ENCODE results near the gene PLA2G6. TPM values are rescaled to one million over a fixed set of nuclear protein-coding genes. Genes with fewer than 3 reads are reported as not detected.
"Not testable (repeated sequence)": the region's sequence is repeated elsewhere in the genome, so short reads cannot be mapped to it uniquely, and the experiment has no call there.

The PLA2G6 gene
- total RNA-seq, 2 donors from 2014 or later = 60.6 to 60.7 TPM

DNA sequence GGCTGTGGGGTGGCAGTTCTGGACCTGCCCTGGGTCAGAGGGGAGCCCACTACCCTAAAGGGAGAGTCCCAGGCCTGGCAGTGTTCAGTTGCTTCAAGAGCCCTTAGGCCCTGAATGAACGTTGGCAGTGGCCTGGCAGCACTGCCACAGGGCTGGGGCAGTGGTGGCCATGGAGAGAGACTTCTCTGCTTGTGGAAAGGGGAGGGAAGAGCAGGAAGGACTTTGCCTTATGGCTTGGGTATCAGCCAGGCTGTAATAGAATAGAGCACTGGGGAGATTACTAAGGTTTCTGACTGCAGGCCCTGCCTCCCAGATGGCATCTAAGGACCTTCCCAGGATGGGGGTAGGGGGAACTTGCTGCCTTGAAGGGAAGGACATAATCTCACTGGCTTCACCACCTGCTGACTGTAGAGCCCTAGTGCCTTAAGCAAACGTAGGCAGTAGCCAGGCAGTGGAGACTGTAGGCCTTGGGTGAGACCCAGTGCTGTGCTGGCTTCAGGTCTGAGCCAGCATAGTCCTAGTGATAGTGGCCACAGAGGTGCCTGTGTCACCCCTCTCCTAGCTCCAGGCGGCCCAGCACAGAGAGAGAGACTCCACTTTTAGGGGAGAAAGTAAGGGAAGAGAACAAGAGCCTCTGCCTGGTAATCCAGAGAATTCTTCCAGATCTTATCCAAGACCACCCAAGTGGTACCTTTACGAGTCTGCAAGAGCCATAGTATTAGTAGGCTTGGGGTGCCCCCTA, 27.6 kb downstream of the PLA2G6 start:
- TF ChIP-seq, protein P1, sequence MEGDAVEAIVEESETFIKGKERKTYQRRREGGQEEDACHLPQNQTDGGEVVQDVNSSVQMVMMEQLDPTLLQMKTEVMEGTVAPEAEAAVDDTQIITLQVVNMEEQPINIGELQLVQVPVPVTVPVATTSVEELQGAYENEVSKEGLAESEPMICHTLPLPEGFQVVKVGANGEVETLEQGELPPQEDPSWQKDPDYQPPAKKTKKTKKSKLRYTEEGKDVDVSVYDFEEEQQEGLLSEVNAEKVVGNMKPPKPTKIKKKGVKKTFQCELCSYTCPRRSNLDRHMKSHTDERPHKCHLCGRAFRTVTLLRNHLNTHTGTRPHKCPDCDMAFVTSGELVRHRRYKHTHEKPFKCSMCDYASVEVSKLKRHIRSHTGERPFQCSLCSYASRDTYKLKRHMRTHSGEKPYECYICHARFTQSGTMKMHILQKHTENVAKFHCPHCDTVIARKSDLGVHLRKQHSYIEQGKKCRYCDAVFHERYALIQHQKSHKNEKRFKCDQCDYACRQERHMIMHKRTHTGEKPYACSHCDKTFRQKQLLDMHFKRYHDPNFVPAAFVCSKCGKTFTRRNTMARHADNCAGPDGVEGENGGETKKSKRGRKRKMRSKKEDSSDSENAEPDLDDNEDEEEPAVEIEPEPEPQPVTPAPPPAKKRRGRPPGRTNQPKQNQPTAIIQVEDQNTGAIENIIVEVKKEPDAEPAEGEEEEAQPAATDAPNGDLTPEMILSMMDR (conservative IDR thresholded peaks at IDR 0.05) = peak; percentile 62
- no peak overlapping the region for H3K4me3 Mint-ChIP-seq
- H3K27me3 Mint-ChIP-seq (ENCODE audit: insufficient read depth) = no peaks in the 10 kb centered on the region
- WGBS, 2 experiments (ENCODE audit: insufficient coverage in 1 of 2, insufficient read length in 1 of 2) = 58 to 69% methylated on average over 2 to 4 of the region's 4 CpGs
- no peaks in the 10 kb centered on the region for H3K9me3 Mint-ChIP-seq
- peak; percentile 77 for DNase-seq
- H3K36me3 ChIP-seq (ENCODE audit: control insufficient read depth, insufficient read depth, low read length) = no peaks in the 10 kb centered on the region
- H3K36me3 Mint-ChIP-seq (ENCODE audit: low read depth) = peaks cover 3% of the 10 kb centered on the region
- peaks cover 26% of the 10 kb centered on the region for H3K4me1 Mint-ChIP-seq
- no peaks in the 10 kb centered on the region for H3K9me3 ChIP-seq (ENCODE audit: control insufficient read depth, low read length)
- no peak overlapping the region for H3K9ac ChIP-seq (ENCODE audit: extremely low read depth, low read length, poor library complexity, severe bottlenecking)
- H3K27me3 ChIP-seq (ENCODE audit: control insufficient read depth, insufficient read depth, low read length, poor library complexity, severe bottlenecking) = no peaks in the 10 kb centered on the region
- H3K4me1 ChIP-seq (ENCODE audit: control insufficient read depth, insufficient read depth, low read length) = peaks cover 13% of the 10 kb centered on the region
- peak overlapping the region; percentile 83 for H3K27ac Mint-ChIP-seq
- H3K4me3 ChIP-seq (ENCODE audit: low read length) = no peak overlapping the region
- no peak overlapping the region for H3K27ac ChIP-seq (ENCODE audit: low read depth, low read length)

DNA sequence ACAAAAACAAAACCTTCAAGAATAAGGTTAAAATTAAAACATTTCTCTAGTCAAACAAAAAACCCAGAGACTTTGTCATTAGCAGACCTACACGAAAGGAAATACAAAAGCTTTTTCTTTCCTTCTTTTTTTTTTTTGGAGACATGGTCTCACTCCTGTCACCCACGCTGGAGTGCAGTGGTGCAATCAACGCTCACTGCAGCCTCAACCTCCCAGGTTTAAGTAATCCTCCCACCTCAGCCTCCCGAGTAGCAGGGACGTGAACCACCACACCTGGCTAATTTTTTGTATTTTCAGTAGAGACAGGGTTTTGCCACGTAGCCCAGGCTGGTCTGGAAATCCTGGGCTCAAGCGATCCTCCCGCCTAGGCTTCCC, 30.5 kb downstream of the PLA2G6 start:
- H3K4me1 Mint-ChIP-seq = peaks cover 26% of the 10 kb centered on the region
- H3K27ac Mint-ChIP-seq = peak overlapping the region; percentile 52
- TF ChIP-seq, protein P1 (conservative IDR thresholded peaks at IDR 0.05) = no peak

DNA sequence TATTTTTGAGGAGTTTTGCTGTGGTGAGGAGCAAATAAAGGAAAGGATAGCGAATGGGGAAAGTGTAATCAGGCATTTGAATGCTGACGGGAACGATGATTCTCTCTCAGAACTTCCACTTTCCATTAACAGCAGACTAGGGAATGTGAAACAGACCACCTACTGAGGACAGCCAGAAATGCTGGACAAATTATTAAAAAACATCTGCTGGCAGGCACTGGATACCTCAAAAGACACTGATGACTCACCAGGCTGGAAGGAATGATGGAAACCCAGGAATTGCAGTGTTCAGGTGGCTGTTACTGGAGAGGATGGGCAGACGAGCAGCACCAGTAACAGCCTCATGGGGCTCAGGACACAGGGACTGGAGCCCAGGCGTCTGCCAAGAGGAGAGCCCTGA, 33.4 kb downstream of the PLA2G6 start:
- H3K36me3 Mint-ChIP-seq (ENCODE audit: low read depth) = peaks cover 12% of the 10 kb centered on the region
- H3K27ac Mint-ChIP-seq = peak overlapping the region; percentile 40
- no peaks in the 10 kb centered on the region for H3K27me3 Mint-ChIP-seq (ENCODE audit: insufficient read depth)
- H3K4me3 Mint-ChIP-seq = no peak overlapping the region
- TF ChIP-seq, protein P1 (conservative IDR thresholded peaks at IDR 0.05) = no peak
- DNase-seq = peak; percentile 47
- no peaks in the 10 kb centered on the region for H3K27me3 ChIP-seq (ENCODE audit: control insufficient read depth, insufficient read depth, low read length, poor library complexity, severe bottlenecking)
- H3K9ac ChIP-seq (ENCODE audit: extremely low read depth, low read length, poor library complexity, severe bottlenecking) = no peak overlapping the region
- no peaks in the 10 kb centered on the region for H3K36me3 ChIP-seq (ENCODE audit: control insufficient read depth, insufficient read depth, low read length)
- H3K27ac ChIP-seq (ENCODE audit: low read depth, low read length) = no peak overlapping the region
- no peak overlapping the region for H3K4me3 ChIP-seq (ENCODE audit: low read length)
- WGBS, 2 experiments (ENCODE audit: insufficient coverage in 1 of 2, insufficient read length in 1 of 2) = 88 to 92% methylated on average over 2 to 5 of the region's 5 CpGs
- H3K4me1 ChIP-seq (ENCODE audit: control insufficient read depth, insufficient read depth, low read length) = peaks cover 5% of the 10 kb centered on the region
- no peaks in the 10 kb centered on the region for H3K9me3 Mint-ChIP-seq
- no peaks in the 10 kb centered on the region for H3K9me3 ChIP-seq (ENCODE audit: control insufficient read depth, low read length)
- peaks cover 13% of the 10 kb centered on the region for H3K4me1 Mint-ChIP-seq

More for the DNA sequence above, 30.5 kb downstream of the PLA2G6 start:
- WGBS, 2 experiments (ENCODE audit: insufficient coverage in 1 of 2, insufficient read length in 1 of 2) = 90 to 92% methylated on average over 7 to 8 of the region's 8 CpGs
- H3K4me3 Mint-ChIP-seq = no peak overlapping the region
- H3K27me3 Mint-ChIP-seq (ENCODE audit: insufficient read depth) = no peaks in the 10 kb centered on the region
- H3K36me3 Mint-ChIP-seq (ENCODE audit: low read depth) = no peaks in the 10 kb centered on the region
- DNase-seq = no peak
- Histone ChIP-seq H3K4me1 (ENCODE audit: control insufficient read depth, insufficient read depth, low read length) (peaks cover 13% of the 10 kb centered on the region), H3K27ac (ENCODE audit: low read depth, low read length) (no peak overlapping the region), H3K9me3 (ENCODE audit: control insufficient read depth, low read length) (no peaks in the 10 kb centered on the region), H3K4me3 (ENCODE audit: low read length) (no peak overlapping the region), H3K27me3 (ENCODE audit: control insufficient read depth, insufficient read depth, low read length, poor library complexity, severe bottlenecking) (no peaks in the 10 kb centered on the region), H3K9ac (ENCODE audit: extremely low read depth, low read length, poor library complexity, severe bottlenecking) (no peak overlapping the region), H3K36me3 (ENCODE audit: control insufficient read depth, insufficient read depth, low read length) (no peaks in the 10 kb centered on the region)
- no peaks in the 10 kb centered on the region for H3K9me3 Mint-ChIP-seq

DNA sequence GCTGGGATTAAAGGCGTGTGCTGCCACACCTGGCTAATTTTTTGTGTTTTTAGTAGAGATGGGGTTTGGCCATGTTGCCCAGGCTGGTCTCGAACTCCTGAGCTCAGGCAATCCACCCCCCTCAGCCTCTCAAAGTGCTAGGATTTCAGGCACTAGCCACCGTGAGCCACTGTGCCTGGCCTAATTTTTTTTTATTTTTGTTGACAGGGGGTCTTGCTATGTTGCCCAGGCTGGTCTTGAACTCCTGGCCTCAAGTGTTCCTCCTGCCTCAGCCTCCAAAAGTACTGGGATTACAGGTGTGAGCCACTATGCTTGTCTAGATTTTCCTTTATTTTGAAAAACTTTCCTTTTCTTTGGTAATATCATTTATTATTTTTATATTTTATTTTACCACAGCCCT, 35.5 kb downstream of the PLA2G6 start:
- not testable (repeated sequence) for H3K27ac Mint-ChIP-seq
- peaks cover 21% of the 10 kb centered on the region for H3K36me3 Mint-ChIP-seq (ENCODE audit: low read depth)

More for the DNA sequence above, 35.5 kb downstream of the PLA2G6 start:
- not testable (repeated sequence) for DNase-seq; H3K4me3 Mint-ChIP-seq; H3K9ac ChIP-seq (ENCODE audit: extremely low read depth, low read length, poor library complexity, severe bottlenecking); H3K27me3 Mint-ChIP-seq (ENCODE audit: insufficient read depth); H3K9me3 Mint-ChIP-seq; H3K36me3 ChIP-seq (ENCODE audit: control insufficient read depth, insufficient read depth, low read length); H3K4me1 ChIP-seq (ENCODE audit: control insufficient read depth, insufficient read depth, low read length); H3K4me3 ChIP-seq (ENCODE audit: low read length); H3K9me3 ChIP-seq (ENCODE audit: control insufficient read depth, low read length); H3K27me3 ChIP-seq (ENCODE audit: control insufficient read depth, insufficient read depth, low read length, poor library complexity, severe bottlenecking); H3K27ac ChIP-seq (ENCODE audit: low read depth, low read length); H3K4me1 Mint-ChIP-seq
- 88 to 100% methylated on average over 2 to 3 of the region's 3 CpGs for WGBS, 2 experiments (ENCODE audit: insufficient coverage in 1 of 2, insufficient read length in 1 of 2)
